Endothelial cell of umbilical vein (primary cell): Measurements from ENCODE around the gene JAKMIP1. TPM values are rescaled to one million over a fixed set of nuclear protein-coding genes. Genes with fewer than 3 reads are reported as not detected.

Experiments used
- BruUV-seq: library from RNA; stranded (reverse); fragments of 400-500 nt; replicated peaks from 2 replicates; lab custom pipeline; 2021; lab: Mats Ljungman, UMichigan
- CTCF ChIA-PET: fragments of 300-600, 350-600 bp; sonication (Branson Sonifier 250); formaldehyde crosslinking; loops from one replicate; lab custom pipeline; 2021; ENCODE audit warnings: antibody characterized with exemption, inconsistent platforms; lab: Charles Lee
- POLR2A ChIA-PET: fragments of 300-600, 350-600 bp; sonication (Branson Sonifier 250); formaldehyde crosslinking; loops from one replicate; lab custom pipeline; 2021; ENCODE audit warnings: antibody characterized with exemption, inconsistent platforms; lab: Charles Lee
- DNase-seq: peaks from one replicate; pipeline ENCODE4 v3.0.0-alpha.2; 2011; ENCODE audit warnings: low read depth, low spot score
- FAIRE-seq: peaks from 2 replicates; lab custom pipeline; 2011; peaks lifted over from hg19 to GRCh38; lab: Jason Lieb, UNC
- H2AFZ ChIP-seq: 2 replicates; pipeline ENCODE4 v1.6.0; 2012; ENCODE audit warnings: low read depth, low read length, control low read depth, inconsistent platforms
- H3K27ac ChIP-seq: 2 replicates; pipeline ENCODE4 v1.5.1; 2011; ENCODE audit warnings: low read depth, mild to moderate bottlenecking, control low read depth, low read length, moderate library complexity; ENCODE audit not compliant: insufficient read depth
- H3K27me3 ChIP-seq, 2 experiments: 2 replicates each; pipeline versions ENCODE4 v1.6.0 to v1.6.1; 2011; ENCODE audit warnings: low read length in 2 of 2, mixed read lengths in 1 of 2; ENCODE audit not compliant: control insufficient read depth in 2 of 2, insufficient read depth in 2 of 2
- H3K36me3 ChIP-seq, 2 experiments: 2 replicates in 1 of 2; 3 replicates in 1 of 2; pipeline ENCODE4 v1.5.1; 2011; ENCODE audit warnings: low read length in 2 of 2, mild to moderate bottlenecking in 1 of 2, moderate library complexity in 1 of 2; ENCODE audit not compliant: control insufficient read depth in 2 of 2, insufficient read depth in 2 of 2; ENCODE audit errors: extremely low read depth in 1 of 2
- H3K4me1 ChIP-seq: 3 replicates; pipeline ENCODE4 v1.5.1; 2011; ENCODE audit warnings: mild to moderate bottlenecking, low read length; ENCODE audit not compliant: control insufficient read depth, insufficient read depth; ENCODE audit errors: extremely low read depth
- H3K4me2 ChIP-seq: 2 replicates; pipeline ENCODE4 v1.6.1; 2011; ENCODE audit warnings: low read length, control low read depth, mixed read lengths; ENCODE audit not compliant: insufficient read depth
- H3K4me3 ChIP-seq, 3 experiments: fragments of 200-600 bp in 1 of 3; sonication (generic), shearing (Covaris generic) in 1 of 3; replicated peaks in 1 of 3; 2 replicates each; pipeline ENCODE4 v1.5.1; 2011 to 2016; ENCODE audit warnings: control low read depth in 3 of 3, low read length in 3 of 3, mild to moderate bottlenecking in 2 of 3, inconsistent platforms in 1 of 3, low read depth in 1 of 3, moderate library complexity in 1 of 3; ENCODE audit not compliant: insufficient read depth in 1 of 3
- H3K79me2 ChIP-seq: 2 replicates; pipeline ENCODE4 v1.6.0; 2012; ENCODE audit warnings: low read length, inconsistent platforms; ENCODE audit not compliant: control insufficient read depth, insufficient read depth
- H3K9ac ChIP-seq: replicated peaks from 2 replicates; pipeline ENCODE3; 2011; ENCODE audit warnings: low read length, control low read depth; ENCODE audit not compliant: insufficient read depth; ENCODE audit errors: extremely low read depth
- H3K9me1 ChIP-seq: replicated peaks from 3 replicates; pipeline ENCODE4 v1.6.0; 2011; ENCODE audit warnings: mild to moderate bottlenecking, low read length; ENCODE audit not compliant: control insufficient read depth, insufficient read depth; ENCODE audit errors: extremely low read depth
- H3K9me3 ChIP-seq: replicated peaks from 2 replicates; pipeline ENCODE4 v1.5.1; 2012; ENCODE audit warnings: low read length, inconsistent platforms; ENCODE audit not compliant: control insufficient read depth, insufficient read depth
- H4K20me1 ChIP-seq: replicated peaks from 2 replicates; pipeline ENCODE3; 2011; ENCODE audit warnings: mild to moderate bottlenecking, low read length; ENCODE audit not compliant: control insufficient read depth, insufficient read depth; ENCODE audit errors: extremely low read depth
- CTCF ChIP-seq, 2 donors: IDR thresholded peaks; 1 replicate in 1 of 2; 2 replicates in 1 of 2; pipeline ENCODE4 v1.5.1; 2011; ENCODE audit warnings: low read length in 2 of 2, mild to moderate bottlenecking in 2 of 2, moderate library complexity in 2 of 2, control low read depth in 1 of 2, inconsistent platforms in 1 of 2, low read depth in 1 of 2; ENCODE audit not compliant: insufficient read depth in 1 of 2; ENCODE audit errors: extremely low read depth in 1 of 2
- EZH2 ChIP-seq: IDR thresholded peaks from 2 replicates; pipeline ENCODE4 v1.6.1; 2012; ENCODE audit warnings: borderline replicate concordance, low read depth, mild to moderate bottlenecking, moderate library complexity, low read length, inconsistent platforms; ENCODE audit not compliant: severe bottlenecking
- FOS ChIP-seq: IDR thresholded peaks from 2 replicates; pipeline ENCODE4 v1.6.1; 2011; ENCODE audit warnings: mild to moderate bottlenecking, low read length, moderate library complexity, borderline replicate concordance; ENCODE audit not compliant: insufficient read depth
- GATA2 ChIP-seq: IDR thresholded peaks from 2 replicates; pipeline ENCODE4 v1.7.0; 2011; ENCODE audit warnings: low read depth, mild to moderate bottlenecking, moderate library complexity, mixed read lengths, low read length; ENCODE audit not compliant: insufficient read length, insufficient read depth
- JUN ChIP-seq: IDR thresholded peaks from 2 replicates; pipeline ENCODE4 v1.6.1; 2011; ENCODE audit warnings: borderline replicate concordance, low read depth; ENCODE audit not compliant: insufficient read length, insufficient read depth
- MAX ChIP-seq: IDR thresholded peaks from 2 replicates; pipeline ENCODE4 v1.6.1; 2011; ENCODE audit not compliant: insufficient read depth, insufficient read length
- MYC ChIP-seq: IDR thresholded peaks from one replicate; pipeline ENCODE4 v1.6.1; 2011; ENCODE audit warnings: mild to moderate bottlenecking, low read depth, low read length
- POLR2A ChIP-seq: IDR thresholded peaks from 2 replicates; pipeline ENCODE4 v1.6.1; 2012; ENCODE audit warnings: low read depth, mild to moderate bottlenecking, control low read depth, low read length
- POLR2AphosphoS5 ChIP-seq: IDR thresholded peaks from 2 replicates; pipeline ENCODE4 v1.6.1; 2012; ENCODE audit warnings: low read depth, mild to moderate bottlenecking, control low read depth, low read length, moderate library complexity; ENCODE audit not compliant: insufficient read depth
- dilution Hi-C: fragments of 300-500 bp; cut with MboI; formaldehyde crosslinking; loops from one replicate; pipeline ENCODE4 v1.15.0; 2019; ENCODE audit warnings: low sequenced_read_pairs; ENCODE audit not compliant: extremely low pct_ligation_motif_present
- intact Hi-C: fragments of 100-400 bp; cut with micrococcal nuclease; formaldehyde crosslinking; loops from one replicate; pipeline ENCODE4 v1.10.0; 2022
- polyA plus RNA-seq, 4 experiments: library from polyadenylated mRNA; depleted of rRNA in 3 of 4; stranded (reverse) in 3 of 4; unstranded in 1 of 4; fragments of >200 nt; gene quantifications; 2 replicates each; pipeline versions ENCODE4 v1.2.1 to v1.2.3, GENCODE V29; 2011 to 2012; ENCODE audit warnings: missing spikeins in 1 of 4
- total RNA-seq: library from RNA; stranded (reverse); gene quantifications from 2 replicates; pipeline ENCODE4 v1.2.3, GENCODE V29; 2021

Gene JAKMIP1
- total and polyA plus RNA-seq, 2 donors (not counting 3 experiments of a cell fraction or from before 2014, with no cell fraction given): not detected

GRCh38 chr4:6172927-6173200, 27.5 kb downstream of the JAKMIP1 start:
- intact Hi-C loops: no loop called here
- Histone ChIP-seq H3K27me3 (no peaks in the 10 kb centered on the region), H3K79me2 (no peaks in the 10 kb centered on the region), H3K4me1 (no peaks in the 10 kb centered on the region), H3K36me3 (no peaks in the 10 kb centered on the region), H2AFZ (no peak overlapping the region), H3K4me3 (no peak overlapping the region), H3K27ac (no peak overlapping the region), H3K9me1 (no peaks in the 10 kb centered on the region), H4K20me1 (no peaks in the 10 kb centered on the region), H3K9ac (no peak overlapping the region), H3K9me3 (no peaks in the 10 kb centered on the region), H3K4me2 (no peak overlapping the region)
- ChIA-PET CTCF (no interaction called here), POLR2A (no interaction called here)
- BruUV-seq: no TSS peak
- no peak for TF ChIP-seq EZH2
- TF ChIP-seq CTCF (IDR thresholded peaks at IDR 0.05; ENCODE audit: extremely low read depth in 1 of 2, insufficient read depth in 1 of 2, low read depth in 1 of 2, low read length in 2 of 2): no peak
- no peak for TF ChIP-seq POLR2A
- DNase-seq: no peak
- no peak for FAIRE-seq
- dilution Hi-C loops: no loop called here

GRCh38 chr4:6172093-6172926, 28.0 kb downstream of the JAKMIP1 start:
- dilution Hi-C loops: no loop called here
- Histone ChIP-seq H3K4me3 (no peak overlapping the region), H2AFZ (no peak overlapping the region), H3K9ac (no peak overlapping the region), H3K79me2 (no peaks in the 10 kb centered on the region), H4K20me1 (no peaks in the 10 kb centered on the region), H3K4me2 (no peak overlapping the region), H3K27me3 (no peaks in the 10 kb centered on the region), H3K4me1 (no peaks in the 10 kb centered on the region), H3K9me1 (no peaks in the 10 kb centered on the region), H3K9me3 (no peaks in the 10 kb centered on the region), H3K36me3 (no peaks in the 10 kb centered on the region), H3K27ac (no peak overlapping the region)
- TF ChIP-seq JUN (no peak), EZH2 (no peak), POLR2AphosphoS5 (no peak), FOS (no peak), CTCF (IDR thresholded peaks at IDR 0.05; ENCODE audit: extremely low read depth in 1 of 2, insufficient read depth in 1 of 2, low read depth in 1 of 2, low read length in 2 of 2) (no peak), MYC (no peak), MAX (no peak), POLR2A (no peak), GATA2 (no peak)
- DNase-seq (no peak), FAIRE-seq (no peak)
- POLR2A ChIA-PET: no interaction called here
- BruUV-seq: no TSS peak
- CTCF ChIA-PET: no interaction called here
- intact Hi-C loops: no loop called here
